Neural progenitor cell (in vitro differentiated cells): ENCODE measurements around the gene SCN1A. TPM values are rescaled to one million over a fixed set of nuclear protein-coding genes. Genes with fewer than 3 reads are reported as not detected.

Experiments
- DNase-seq: peaks from one replicate; pipeline ENCODE4 v3.0.0-alpha.2; 2016; ENCODE audit warnings: low spot score
- H2AFZ ChIP-seq: fragments of 200-600 bp; sonication (generic); replicated peaks from 2 replicates; pipeline ENCODE4 v1.6.1; 2016; ENCODE audit warnings: antibody characterized with exemption
- H3F3A ChIP-seq: fragments of 200-600 bp; sonication (generic); 2 replicates; pipeline ENCODE4 v1.6.1; 2016; ENCODE audit warnings: antibody characterized with exemption, low read depth
- H3K27ac ChIP-seq: fragments of 200-600 bp; sonication (generic); 2 replicates; pipeline ENCODE4 v1.5.1; 2016; ENCODE audit warnings: mild to moderate bottlenecking
- H3K27me3 ChIP-seq: fragments of 200-600 bp; sonication (generic); 2 replicates; pipeline ENCODE4 v1.6.1; 2016; ENCODE audit warnings: mild to moderate bottlenecking, moderate library complexity
- H3K36me3 ChIP-seq: fragments of 200-600 bp; sonication (generic); 2 replicates; pipeline ENCODE4 v1.5.1; 2016
- H3K4me1 ChIP-seq: fragments of 200-600 bp; sonication (generic); 2 replicates; pipeline ENCODE4 v1.6.1; 2016; ENCODE audit warnings: mixed run types
- H3K4me2 ChIP-seq: fragments of 200-600 bp; sonication (generic); 2 replicates; pipeline ENCODE4 v1.6.1; 2016
- H3K4me3 ChIP-seq: fragments of 200-600 bp; sonication (generic); 2 replicates; pipeline ENCODE4 v1.5.1; 2016
- H3K79me2 ChIP-seq: fragments of 200-600 bp; sonication (generic); 2 replicates; pipeline ENCODE4 v1.6.1; 2016; ENCODE audit warnings: low read depth
- H3K9ac ChIP-seq: fragments of 200-600 bp; sonication (generic); 2 replicates; pipeline ENCODE4 v1.6.1; 2016
- H3K9me3 ChIP-seq: fragments of 200-600 bp; sonication (generic); 2 replicates; pipeline ENCODE4 v1.5.1; 2016; ENCODE audit warnings: low read depth
- H4K20me1 ChIP-seq: fragments of 200-600 bp; sonication (generic); 2 replicates; pipeline ENCODE4 v1.6.1; 2016; ENCODE audit warnings: low read depth
- H3K27ac Mint-ChIP-seq: 3 replicates; pipeline ENCODE4 v1.8.0; 2021; ENCODE audit warnings: mixed read lengths
- H3K27me3 Mint-ChIP-seq: 2 replicates; pipeline ENCODE4 v1.8.0; 2022; ENCODE audit warnings: low read depth, mild to moderate bottlenecking, inconsistent platforms, moderate library complexity, mixed read lengths; ENCODE audit not compliant: insufficient read depth
- H3K36me3 Mint-ChIP-seq: 3 replicates; pipeline ENCODE4 v1.8.0; 2021; ENCODE audit warnings: mixed read lengths
- H3K4me1 Mint-ChIP-seq: 3 replicates; pipeline ENCODE4 v1.8.0; 2021; ENCODE audit warnings: mixed read lengths
- H3K4me3 Mint-ChIP-seq: 3 replicates; pipeline ENCODE4 v1.8.0; 2021; ENCODE audit warnings: mild to moderate bottlenecking, moderate library complexity, mixed read lengths
- H3K9me3 Mint-ChIP-seq: 3 replicates; pipeline ENCODE4 v1.8.0; 2020; ENCODE audit warnings: mixed read lengths
- EZH2 ChIP-seq: fragments of 200-600 bp; sonication (generic); IDR thresholded peaks from 2 replicates; pipeline ENCODE4 v1.6.1; 2017; ENCODE audit warnings: antibody characterized with exemption, mild to moderate bottlenecking, moderate library complexity
- EZH2phosphoT487 ChIP-seq: fragments of 200-600 bp; sonication (generic); IDR thresholded peaks from 2 replicates; pipeline ENCODE4 v1.6.1; 2017; ENCODE audit warnings: antibody characterized with exemption
- total RNA-seq: library from RNA; depleted of rRNA; stranded (reverse); fragments of >200 nt; gene quantifications from 2 replicates; pipeline ENCODE4 v1.2.3, GENCODE V29; 2015; ENCODE audit warnings: low replicate concordance
- TF ChIP-seq, protein P1 (sequence below): fragments of 200-600 bp; sonication (generic); IDR thresholded peaks from 2 replicates; pipeline ENCODE4 v1.5.1; 2017; ENCODE audit warnings: antibody characterized with exemption, mild to moderate bottlenecking

The SCN1A gene
- total RNA-seq, 1 donor from 2014 or later: 2.7 TPM

DNA sequence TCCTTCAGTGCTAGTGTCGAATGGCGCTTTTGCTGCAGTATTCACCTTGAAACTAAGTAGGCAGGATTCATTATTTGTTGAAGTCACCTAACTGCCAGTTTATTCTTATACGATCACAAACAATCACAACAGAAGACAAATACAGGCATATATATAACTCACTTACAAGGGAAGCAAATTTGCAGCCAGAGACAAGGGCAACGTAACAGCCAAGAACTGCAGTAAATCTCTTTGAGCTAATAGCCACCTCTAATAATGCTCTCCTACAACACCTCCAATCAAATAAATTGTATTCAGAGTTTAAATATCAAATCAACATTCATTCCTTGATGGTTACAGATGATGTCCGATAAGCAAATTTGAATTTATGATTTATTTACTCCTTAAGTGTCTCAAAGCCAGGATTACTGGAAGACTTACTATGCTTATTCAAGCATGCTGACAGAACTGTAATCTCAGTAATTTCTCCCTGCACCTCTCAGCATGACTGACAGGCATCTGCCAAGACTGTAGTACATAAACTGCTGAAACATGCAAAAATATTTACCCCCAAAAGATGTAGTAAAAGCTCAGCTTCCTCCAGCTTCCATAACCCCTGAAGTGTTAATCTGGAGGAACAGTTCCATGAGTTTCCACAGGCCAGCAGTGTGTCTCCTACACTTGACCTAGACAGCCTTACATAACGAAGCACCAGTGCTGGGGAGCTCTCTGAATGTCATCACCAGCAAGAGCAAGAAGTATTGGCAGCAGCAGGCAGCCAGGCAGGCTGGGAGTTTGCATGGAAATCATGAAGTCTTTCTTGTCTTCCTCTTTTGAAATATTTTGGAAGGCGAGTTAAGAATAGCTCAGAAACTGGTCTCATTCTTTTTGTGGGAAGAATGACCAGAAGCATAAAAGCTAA lies 20.9 kb upstream of the SCN1A start:
- Histone ChIP-seq H2AFZ (no peak overlapping the region), H3K9me3 (no peaks in the 10 kb centered on the region), H3K4me2 (no peak overlapping the region), H3K27me3 (no peaks in the 10 kb centered on the region), H4K20me1 (no peaks in the 10 kb centered on the region), H3K79me2 (no peaks in the 10 kb centered on the region), H3K27ac (no peak overlapping the region), H3K4me3 (no peak overlapping the region), H3K4me1 (no peaks in the 10 kb centered on the region), H3F3A (no peaks in the 10 kb centered on the region), H3K9ac (no peak overlapping the region), H3K36me3 (no peaks in the 10 kb centered on the region)
- TF ChIP-seq, protein P1, sequence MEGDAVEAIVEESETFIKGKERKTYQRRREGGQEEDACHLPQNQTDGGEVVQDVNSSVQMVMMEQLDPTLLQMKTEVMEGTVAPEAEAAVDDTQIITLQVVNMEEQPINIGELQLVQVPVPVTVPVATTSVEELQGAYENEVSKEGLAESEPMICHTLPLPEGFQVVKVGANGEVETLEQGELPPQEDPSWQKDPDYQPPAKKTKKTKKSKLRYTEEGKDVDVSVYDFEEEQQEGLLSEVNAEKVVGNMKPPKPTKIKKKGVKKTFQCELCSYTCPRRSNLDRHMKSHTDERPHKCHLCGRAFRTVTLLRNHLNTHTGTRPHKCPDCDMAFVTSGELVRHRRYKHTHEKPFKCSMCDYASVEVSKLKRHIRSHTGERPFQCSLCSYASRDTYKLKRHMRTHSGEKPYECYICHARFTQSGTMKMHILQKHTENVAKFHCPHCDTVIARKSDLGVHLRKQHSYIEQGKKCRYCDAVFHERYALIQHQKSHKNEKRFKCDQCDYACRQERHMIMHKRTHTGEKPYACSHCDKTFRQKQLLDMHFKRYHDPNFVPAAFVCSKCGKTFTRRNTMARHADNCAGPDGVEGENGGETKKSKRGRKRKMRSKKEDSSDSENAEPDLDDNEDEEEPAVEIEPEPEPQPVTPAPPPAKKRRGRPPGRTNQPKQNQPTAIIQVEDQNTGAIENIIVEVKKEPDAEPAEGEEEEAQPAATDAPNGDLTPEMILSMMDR: no peak
- TF ChIP-seq EZH2phosphoT487 (no peak), EZH2 (no peak)
- Mint-ChIP-seq H3K9me3 (no peaks in the 10 kb centered on the region), H3K36me3 (no peaks in the 10 kb centered on the region), H3K4me3 (no peak overlapping the region), H3K27ac (no peak overlapping the region), H3K4me1 (peaks cover 4% of the 10 kb centered on the region), H3K27me3 (peaks cover 2% of the 10 kb centered on the region)
- DNase-seq: no peak

GRCh38 chr2:166147883-166148282 lies 20.1 kb upstream of the SCN1A start:
- Mint-ChIP-seq H3K9me3 (no peaks in the 10 kb centered on the region), H3K4me1 (peaks cover 4% of the 10 kb centered on the region), H3K36me3 (no peaks in the 10 kb centered on the region), H3K4me3 (no peak overlapping the region), H3K27ac (no peak overlapping the region), H3K27me3 (peaks cover 2% of the 10 kb centered on the region)
- H2AFZ ChIP-seq: no peak overlapping the region
- TF ChIP-seq EZH2phosphoT487: no peak
- TF ChIP-seq, protein P1: no peak
- TF ChIP-seq EZH2: no peak
- H3K79me2 ChIP-seq: no peaks in the 10 kb centered on the region
- no peak overlapping the region for H3K4me3 ChIP-seq
- H3K27ac ChIP-seq: no peak overlapping the region
- no peaks in the 10 kb centered on the region for H4K20me1 ChIP-seq
- no peaks in the 10 kb centered on the region for H3K4me1 ChIP-seq
- H3K27me3 ChIP-seq: no peaks in the 10 kb centered on the region
- no peak for DNase-seq
- no peak overlapping the region for H3K9ac ChIP-seq
- no peak overlapping the region for H3K4me2 ChIP-seq
- H3F3A ChIP-seq: no peaks in the 10 kb centered on the region
- no peaks in the 10 kb centered on the region for H3K36me3 ChIP-seq
- no peaks in the 10 kb centered on the region for H3K9me3 ChIP-seq

DNA sequence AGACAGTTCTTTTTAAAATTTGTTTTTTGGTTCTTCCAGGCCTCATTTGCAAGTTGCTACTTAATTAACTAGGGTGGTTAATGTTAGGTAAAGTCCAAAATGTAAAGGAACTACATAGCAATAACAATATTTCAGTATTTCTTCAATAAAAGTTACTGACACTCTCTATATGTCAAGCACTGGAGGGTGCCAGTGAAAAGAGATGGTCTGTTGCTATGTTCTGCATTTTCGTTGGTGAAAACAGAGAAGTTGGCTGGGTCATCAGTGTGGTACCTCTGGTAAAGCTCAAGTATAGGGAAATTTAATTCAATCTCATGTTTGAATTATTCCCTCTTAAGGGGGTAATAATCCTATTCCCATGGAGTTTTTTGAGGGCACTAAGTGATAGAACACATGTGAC lies 16.3 kb upstream of the SCN1A start:
- Mint-ChIP-seq H3K27me3 (peaks cover 2% of the 10 kb centered on the region), H3K36me3 (no peaks in the 10 kb centered on the region), H3K27ac (no peak overlapping the region), H3K4me3 (no peak overlapping the region), H3K9me3 (no peaks in the 10 kb centered on the region), H3K4me1 (peaks cover 4% of the 10 kb centered on the region)
- no peaks in the 10 kb centered on the region for H3K4me1 ChIP-seq
- no peaks in the 10 kb centered on the region for H3K36me3 ChIP-seq
- H3K4me3 ChIP-seq: no peak overlapping the region
- H2AFZ ChIP-seq: no peak overlapping the region
- H3K4me2 ChIP-seq: no peak overlapping the region
- no peak overlapping the region for H3K9ac ChIP-seq
- H3K79me2 ChIP-seq: no peaks in the 10 kb centered on the region
- no peaks in the 10 kb centered on the region for H3K27me3 ChIP-seq
- TF ChIP-seq, protein P1: no peak
- TF ChIP-seq EZH2: no peak
- H3K27ac ChIP-seq: no peak overlapping the region
- no peak for DNase-seq
- H3K9me3 ChIP-seq: no peaks in the 10 kb centered on the region
- no peaks in the 10 kb centered on the region for H4K20me1 ChIP-seq
- H3F3A ChIP-seq: no peaks in the 10 kb centered on the region
